ENCODE measurements around the gene LIMD2. TPM values are rescaled to one million over a fixed set of nuclear protein-coding genes. Genes with fewer than 3 reads are reported as not detected.

Gene LIMD2
- total RNA-seq, 1 experiment from 2014 or later, result 8.0 TPM

DNA sequence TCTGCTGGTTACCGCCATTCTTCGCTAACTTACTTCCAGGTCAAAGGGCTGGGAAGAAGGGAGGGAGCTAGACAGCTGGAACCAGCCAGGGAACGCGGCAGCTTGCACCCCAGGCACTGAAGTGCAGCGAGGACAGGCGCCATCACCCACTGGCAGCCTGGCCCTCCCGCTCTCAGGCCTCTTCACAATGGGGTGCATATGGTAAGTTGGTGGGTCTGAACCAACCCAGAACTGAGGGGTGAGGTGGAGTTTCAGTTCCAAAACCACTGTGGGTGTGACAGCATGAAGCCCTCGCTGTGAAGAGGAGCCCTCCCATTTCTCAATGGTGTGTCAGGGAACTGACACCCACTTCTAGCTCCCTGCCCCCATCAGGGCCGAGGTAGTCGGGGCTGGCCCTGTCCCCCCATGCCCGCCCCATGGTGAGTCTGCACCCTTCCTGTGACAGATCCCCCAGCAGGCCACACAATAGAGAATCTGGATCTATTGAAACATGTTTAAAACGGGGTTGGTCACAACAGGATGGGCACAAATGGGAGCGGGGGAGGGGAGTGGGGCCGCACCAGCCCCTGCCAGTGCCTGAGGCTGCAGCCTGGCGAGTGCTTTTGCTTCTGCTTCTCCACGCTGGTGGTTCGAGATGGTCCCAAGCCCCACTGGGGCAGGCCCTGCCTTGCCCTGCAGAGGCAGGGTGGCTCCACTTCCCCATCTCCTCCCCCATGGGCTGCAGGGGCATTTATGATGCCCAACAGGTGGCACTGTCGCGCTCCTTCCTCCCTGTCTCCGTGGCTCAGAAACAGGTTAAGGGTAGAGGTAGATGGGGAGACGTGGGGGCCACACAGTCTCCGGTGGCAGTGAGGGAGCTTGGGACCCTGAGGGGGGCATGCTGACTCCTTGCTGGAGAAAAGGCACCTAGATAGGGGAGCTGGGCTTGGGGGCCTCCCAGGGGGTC, 2.3 kb downstream of the LIMD2 start:
- peaks cover 10% of the 10 kb centered on the region for H3K36me3 Mint-ChIP-seq (ENCODE audit: insufficient read depth, unreplicated experiment)
- H3K4me3 Mint-ChIP-seq (ENCODE audit: low read depth, unreplicated experiment), result no peak overlapping the region
- H3K27ac Mint-ChIP-seq (ENCODE audit: unreplicated experiment), result no peak overlapping the region
- intact Hi-C loops (cut with micrococcal nuclease; ENCODE audit: unreplicated experiment), result no loop called here
- BruUV-seq (replicated peaks), result no TSS peak
- CTCF ChIA-PET, result no interaction called here
- TF ChIP-seq, protein P1, sequence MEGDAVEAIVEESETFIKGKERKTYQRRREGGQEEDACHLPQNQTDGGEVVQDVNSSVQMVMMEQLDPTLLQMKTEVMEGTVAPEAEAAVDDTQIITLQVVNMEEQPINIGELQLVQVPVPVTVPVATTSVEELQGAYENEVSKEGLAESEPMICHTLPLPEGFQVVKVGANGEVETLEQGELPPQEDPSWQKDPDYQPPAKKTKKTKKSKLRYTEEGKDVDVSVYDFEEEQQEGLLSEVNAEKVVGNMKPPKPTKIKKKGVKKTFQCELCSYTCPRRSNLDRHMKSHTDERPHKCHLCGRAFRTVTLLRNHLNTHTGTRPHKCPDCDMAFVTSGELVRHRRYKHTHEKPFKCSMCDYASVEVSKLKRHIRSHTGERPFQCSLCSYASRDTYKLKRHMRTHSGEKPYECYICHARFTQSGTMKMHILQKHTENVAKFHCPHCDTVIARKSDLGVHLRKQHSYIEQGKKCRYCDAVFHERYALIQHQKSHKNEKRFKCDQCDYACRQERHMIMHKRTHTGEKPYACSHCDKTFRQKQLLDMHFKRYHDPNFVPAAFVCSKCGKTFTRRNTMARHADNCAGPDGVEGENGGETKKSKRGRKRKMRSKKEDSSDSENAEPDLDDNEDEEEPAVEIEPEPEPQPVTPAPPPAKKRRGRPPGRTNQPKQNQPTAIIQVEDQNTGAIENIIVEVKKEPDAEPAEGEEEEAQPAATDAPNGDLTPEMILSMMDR (IDR thresholded peaks at IDR 0.05; ENCODE audit: unreplicated experiment), result no peak
- H3K9me3 Mint-ChIP-seq (ENCODE audit: low read depth, unreplicated experiment), result no peaks in the 10 kb centered on the region
- no peaks in the 10 kb centered on the region for H3K4me1 Mint-ChIP-seq (ENCODE audit: low read depth, unreplicated experiment)
- no peaks in the 10 kb centered on the region for H3K27me3 Mint-ChIP-seq (ENCODE audit: unreplicated experiment)
- DNase-seq, result peak; percentile 64

DNA sequence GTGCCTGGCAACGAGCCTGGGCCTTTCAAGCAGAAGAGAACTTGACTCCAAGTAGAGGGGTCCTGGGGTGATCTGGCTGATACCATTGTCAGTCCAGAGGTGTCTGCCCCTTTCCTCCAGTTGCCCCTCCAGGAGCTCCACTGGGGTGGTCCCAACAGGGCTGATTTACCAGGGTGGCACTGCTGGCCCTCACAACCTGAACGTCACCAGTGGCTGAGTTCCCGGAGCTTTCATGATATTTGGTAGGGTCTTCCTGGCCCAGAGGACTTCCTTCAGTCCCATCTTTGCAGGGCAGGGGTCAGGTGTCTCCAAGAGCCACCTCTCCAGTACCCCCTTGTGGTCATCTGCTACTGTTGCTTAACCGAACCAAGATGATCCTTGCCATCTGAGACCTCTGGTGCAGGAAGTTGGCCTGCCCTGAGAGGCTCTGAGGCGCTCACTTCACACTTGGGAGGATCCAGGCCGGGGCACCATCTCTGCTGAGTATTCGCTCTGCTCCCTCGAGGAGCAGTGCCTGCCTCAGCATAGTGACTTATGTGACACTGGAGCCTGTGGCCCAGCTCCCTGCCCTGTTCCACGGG, 3.5 kb downstream of the LIMD2 start:
- no peaks in the 10 kb centered on the region for H3K9me3 Mint-ChIP-seq (ENCODE audit: low read depth, unreplicated experiment)
- no peak overlapping the region for H3K4me3 Mint-ChIP-seq (ENCODE audit: low read depth, unreplicated experiment)
- no peaks in the 10 kb centered on the region for H3K4me1 Mint-ChIP-seq (ENCODE audit: low read depth, unreplicated experiment)
- H3K27ac Mint-ChIP-seq (ENCODE audit: unreplicated experiment), result no peak overlapping the region
- intact Hi-C loops (cut with micrococcal nuclease; ENCODE audit: unreplicated experiment), result no loop called here
- peaks cover 10% of the 10 kb centered on the region for H3K36me3 Mint-ChIP-seq (ENCODE audit: insufficient read depth, unreplicated experiment)
- CTCF ChIA-PET, result interaction anchor here (0.5 kb wide), 1 partner anchor 268 kb away, joined by 6 read pairs; no protein-coding TSS in a partner anchor
- BruUV-seq (replicated peaks), result no TSS peak
- TF ChIP-seq, protein P1 (IDR thresholded peaks at IDR 0.05; ENCODE audit: unreplicated experiment), result no peak
- no peak for DNase-seq
- H3K27me3 Mint-ChIP-seq (ENCODE audit: unreplicated experiment), result no peaks in the 10 kb centered on the region

- intact Hi-C loops (cut with micrococcal nuclease; ENCODE audit: unreplicated experiment), result no loop called here
Observed at GRCh38 chr17:63695889-63696288, 4.0 kb downstream of the LIMD2 start.

GRCh38 chr17:63694950-63695773, 4.8 kb downstream of the LIMD2 start:
- Mint-ChIP-seq H3K27me3 (ENCODE audit: unreplicated experiment) (no peaks in the 10 kb centered on the region), H3K4me3 (ENCODE audit: low read depth, unreplicated experiment) (no peak overlapping the region), H3K27ac (ENCODE audit: unreplicated experiment) (no peak overlapping the region), H3K36me3 (ENCODE audit: insufficient read depth, unreplicated experiment) (peaks cover 10% of the 10 kb centered on the region), H3K9me3 (ENCODE audit: low read depth, unreplicated experiment) (no peaks in the 10 kb centered on the region), H3K4me1 (ENCODE audit: low read depth, unreplicated experiment) (no peaks in the 10 kb centered on the region)
- no TSS peak for BruUV-seq (replicated peaks)
- no peak for DNase-seq
- TF ChIP-seq, protein P1 (IDR thresholded peaks at IDR 0.05; ENCODE audit: unreplicated experiment), result no peak
- CTCF ChIA-PET, result no interaction called here
- intact Hi-C loops (cut with micrococcal nuclease; ENCODE audit: unreplicated experiment), result no loop called here

More at GRCh38 chr17:63695889-63696288, 4.0 kb downstream of the LIMD2 start:
- no TSS peak for BruUV-seq (replicated peaks)
- CTCF ChIA-PET, result no interaction called here
- DNase-seq, result no peak
- no peaks in the 10 kb centered on the region for H3K9me3 Mint-ChIP-seq (ENCODE audit: low read depth, unreplicated experiment)
- no peaks in the 10 kb centered on the region for H3K27me3 Mint-ChIP-seq (ENCODE audit: unreplicated experiment)
- TF ChIP-seq, protein P1 (IDR thresholded peaks at IDR 0.05; ENCODE audit: unreplicated experiment), result no peak
- H3K27ac Mint-ChIP-seq (ENCODE audit: unreplicated experiment), result no peak overlapping the region
- H3K4me3 Mint-ChIP-seq (ENCODE audit: low read depth, unreplicated experiment), result no peak overlapping the region
- peaks cover 10% of the 10 kb centered on the region for H3K36me3 Mint-ChIP-seq (ENCODE audit: insufficient read depth, unreplicated experiment)
- H3K4me1 Mint-ChIP-seq (ENCODE audit: low read depth, unreplicated experiment), result no peaks in the 10 kb centered on the region

Data from Calu3 (cell line).